GM19035 (cell line): ENCODE results near the gene ERAL1.
A peak's percentile ranks its signal among the peaks of the same experiment; 100 is the strongest.
"Not testable (repeated sequence)": the region's sequence is repeated elsewhere in the genome, so short reads cannot be mapped to it uniquely, and the experiment has no call there.

ENCODE experiments used
- ATAC-seq: cut with Tn5 transposase; IDR thresholded peaks from one replicate; pipeline ENCODE4 v1.9.1; 2021; ENCODE audit not compliant: unreplicated experiment

Gene ERAL1

GRCh38 chr17:28854457-28855335, at the start of gene ERAL1:
Gene ERAL1, plus strand, starts transcription at chr17:28855016. Its CDS starts 19 bp downstream, at chr17:28855035.
- peak; percentile 93 for ATAC-seq

- no peak for ATAC-seq
Measured at GRCh38 chr17:28807925-28808634, 46.7 kb upstream of the ERAL1 start.

DNA sequence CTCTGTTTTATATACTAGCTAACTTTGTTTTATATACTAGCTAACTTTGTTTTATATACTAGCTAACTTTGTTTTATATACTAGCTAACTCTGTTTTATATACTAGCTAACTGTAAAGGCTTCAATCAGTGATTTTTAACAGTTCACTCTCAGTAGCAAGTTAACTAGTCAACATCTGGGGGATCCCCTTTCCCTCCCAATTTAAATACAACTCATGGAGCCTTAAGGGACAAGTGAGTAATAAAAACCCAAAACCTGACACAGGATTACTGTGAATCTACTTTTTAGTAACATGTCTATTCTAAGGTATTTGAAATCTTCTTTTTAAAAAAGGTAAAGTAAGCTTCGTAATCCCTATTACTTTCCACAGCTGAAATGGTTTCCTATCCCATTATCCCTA, 44.4 kb upstream of the ERAL1 start:
- no peak for ATAC-seq

GRCh38 chr17:28811651-28812090, 43.1 kb upstream of the ERAL1 start:
- peak; percentile 6 for ATAC-seq

- peak; percentile 97 for ATAC-seq
Measured at GRCh38 chr17:28812091-28812747, 42.6 kb upstream of the ERAL1 start.

- no peak for ATAC-seq
Measured at GRCh38 chr17:28812748-28813377, 42.0 kb upstream of the ERAL1 start.

GRCh38 chr17:28816540-28816939, 38.3 kb upstream of the ERAL1 start:
- no peak for ATAC-seq

DNA sequence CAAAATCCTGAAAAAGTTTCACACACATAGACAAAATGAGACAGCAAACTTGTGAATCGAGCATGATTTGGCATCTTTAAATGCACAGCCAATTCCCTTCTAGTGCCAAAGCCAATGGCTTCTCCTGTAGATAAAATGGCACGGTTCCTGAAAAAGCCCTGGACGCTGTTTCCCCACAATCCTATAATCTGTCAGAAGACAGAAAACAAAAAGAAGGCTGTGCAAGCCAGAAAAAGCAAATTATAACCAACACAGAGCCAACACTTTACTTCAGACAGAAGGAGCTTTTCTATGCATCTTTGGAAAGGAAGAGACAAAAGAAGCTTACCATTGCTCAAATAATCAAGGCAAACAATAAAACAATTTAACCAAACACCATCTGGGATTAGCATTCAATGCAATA, 36.0 kb upstream of the ERAL1 start:
- ATAC-seq: no peak

DNA sequence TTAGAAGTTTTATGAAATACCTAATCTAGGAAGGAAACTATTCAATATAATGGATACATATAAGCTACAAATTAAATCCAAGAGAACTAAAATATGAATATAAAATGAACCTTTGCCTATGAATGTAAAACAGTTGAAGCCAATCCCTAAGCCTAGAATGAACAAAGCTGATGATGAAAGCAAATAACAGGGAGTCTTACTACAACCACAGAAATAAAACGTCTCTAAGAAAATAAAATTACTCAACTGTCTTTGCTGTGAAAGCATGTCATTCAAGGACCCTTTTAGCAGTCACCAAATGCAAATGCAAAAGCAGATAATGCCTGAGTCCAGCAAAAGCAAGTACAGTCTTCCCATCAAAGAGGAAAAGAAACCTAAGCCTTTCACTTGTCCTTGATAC, 35.2 kb upstream of the ERAL1 start:
- no peak for ATAC-seq

GRCh38 chr17:28827672-28828071, 27.1 kb upstream of the ERAL1 start:
- no peak for ATAC-seq

GRCh38 chr17:28828294-28829040, 26.3 kb upstream of the ERAL1 start:
- no peak for ATAC-seq

GRCh38 chr17:28834420-28834819, 20.4 kb upstream of the ERAL1 start:
- no peak for ATAC-seq

- ATAC-seq: not testable (repeated sequence)
Measured at GRCh38 chr17:28836541-28836940, 18.3 kb upstream of the ERAL1 start.

GRCh38 chr17:28839221-28839620, 15.6 kb upstream of the ERAL1 start:
- ATAC-seq: no peak

DNA sequence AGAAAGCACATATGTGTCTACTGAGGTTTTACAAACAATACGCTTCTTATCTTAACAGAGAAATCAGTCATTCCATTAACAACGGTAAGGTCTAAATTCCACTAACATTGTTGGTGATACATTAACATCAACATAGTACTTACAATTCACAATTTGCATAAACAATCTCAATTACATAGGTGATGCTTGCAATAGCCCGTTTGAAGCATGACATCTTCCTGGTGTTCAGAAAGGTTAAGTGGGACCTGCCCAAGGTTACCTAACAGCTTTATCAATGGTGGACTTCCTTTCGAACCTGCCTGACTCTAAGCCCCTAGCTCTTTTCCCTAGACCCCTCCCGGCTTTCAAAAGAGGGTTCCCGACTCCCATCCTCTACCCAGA, 12.9 kb upstream of the ERAL1 start:
- ATAC-seq: no peak

DNA sequence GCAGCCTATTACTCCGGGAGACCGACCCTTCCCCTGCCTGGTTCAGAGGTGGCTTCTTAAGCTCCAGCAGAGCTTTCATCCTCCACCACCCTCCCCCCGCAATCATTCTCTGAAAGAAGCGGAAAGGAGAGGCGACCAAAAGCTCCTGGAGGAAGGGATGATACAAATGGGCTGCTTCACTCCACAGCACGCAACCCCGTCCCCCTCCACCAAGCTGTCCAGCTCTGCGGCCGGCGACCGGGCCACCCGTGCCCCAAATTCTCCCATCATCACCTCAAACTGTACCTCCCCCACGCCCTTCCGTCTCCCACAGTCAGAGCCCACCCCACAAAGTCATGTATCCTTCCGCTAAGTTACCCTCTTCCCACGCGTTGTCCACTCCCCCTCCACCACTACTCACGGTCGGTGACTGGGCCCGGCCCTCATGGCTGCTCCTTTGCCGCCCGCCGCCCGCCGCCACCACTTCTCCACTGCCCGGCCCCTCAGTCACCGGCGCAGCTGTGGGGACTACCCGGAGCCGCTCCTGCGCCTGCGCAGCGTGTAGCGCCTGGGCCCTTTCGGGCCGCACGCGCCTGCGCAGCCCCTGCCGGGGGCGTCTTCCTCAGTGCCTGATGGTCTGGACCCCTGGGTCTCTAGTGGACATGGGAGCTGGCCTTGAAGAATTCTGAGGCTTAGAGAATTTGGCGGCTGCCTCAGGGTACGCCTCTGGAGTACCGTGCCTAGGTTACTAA, 12.4 kb upstream of the ERAL1 start, which contains the start of gene FAM222B:
FAM222B (minus strand) TSS at position 509 of the 731 bp plus-strand sequence. CDS start 76,123 bp downstream, outside the sequence.
- peak; percentile 86 for ATAC-seq

DNA sequence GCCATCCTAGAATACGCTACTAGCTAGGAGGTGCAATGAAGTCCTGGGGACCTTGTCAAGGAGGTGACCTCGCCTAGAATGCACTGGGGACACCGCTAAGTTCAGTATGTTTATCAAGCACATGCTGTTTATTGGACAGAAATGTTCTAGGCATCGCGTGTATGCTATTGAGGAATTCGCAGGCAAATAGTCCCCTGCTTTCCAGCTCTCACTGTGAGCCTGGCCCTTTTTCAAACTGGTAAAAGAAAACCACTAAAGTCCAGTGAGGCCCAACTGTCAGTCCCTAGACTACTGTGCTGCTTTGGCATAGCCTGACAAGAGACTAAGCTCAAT, 11.0 kb upstream of the ERAL1 start:
- ATAC-seq: no peak

DNA sequence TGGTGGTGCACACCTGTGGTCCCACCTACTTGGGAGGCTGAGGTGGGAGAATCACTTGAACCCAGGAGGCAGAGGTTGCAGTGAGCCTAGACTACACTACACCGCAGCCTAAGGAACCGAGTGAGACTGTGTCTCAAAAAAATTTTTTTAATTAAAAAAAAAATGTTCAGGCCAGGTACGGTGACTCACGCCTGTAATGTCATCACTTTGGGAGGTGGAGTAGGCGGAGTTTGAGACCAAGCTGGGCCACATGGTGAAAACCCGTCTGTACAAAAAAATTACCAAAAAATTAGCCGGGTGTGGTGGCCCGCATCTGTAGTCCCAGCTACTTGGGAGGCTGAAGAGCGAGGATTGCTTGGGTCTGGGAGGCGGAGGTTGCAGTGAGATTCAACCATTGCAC, 8.6 kb upstream of the ERAL1 start:
- ATAC-seq: no peak

DNA sequence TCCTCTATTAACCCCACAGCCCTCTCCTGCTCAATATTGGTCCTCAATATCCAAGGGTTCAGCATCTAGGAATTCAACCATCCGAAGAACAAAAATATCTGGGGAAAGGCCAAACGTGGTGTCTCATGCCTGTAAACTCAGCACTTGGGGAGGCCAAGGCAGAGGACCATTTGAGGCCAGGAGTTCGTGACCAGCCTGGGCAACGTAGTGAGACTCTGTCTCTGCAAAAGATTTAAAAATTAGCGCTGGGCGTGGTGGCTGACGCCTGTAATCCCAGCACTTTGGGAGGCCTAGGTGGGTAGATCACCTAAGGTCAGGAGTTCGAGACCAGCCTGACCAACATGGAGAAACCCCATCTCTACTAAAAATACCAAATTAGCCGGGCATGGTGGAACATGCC, 8.1 kb upstream of the ERAL1 start:
- not testable (repeated sequence) for ATAC-seq

GRCh38 chr17:28848667-28849066, 6.1 kb upstream of the ERAL1 start:
- ATAC-seq: not testable (repeated sequence)
